ENCODE data around the gene LRRC7. TPM values are rescaled to one million over a fixed set of nuclear protein-coding genes. Genes with fewer than 3 reads are reported as not detected.

LRRC7 gene
- total and polyA plus RNA-seq, 2 of the 13 experiments (the other 11 are each of a cell fraction or from before 2014, with no cell fraction given), result not detected

DNA sequence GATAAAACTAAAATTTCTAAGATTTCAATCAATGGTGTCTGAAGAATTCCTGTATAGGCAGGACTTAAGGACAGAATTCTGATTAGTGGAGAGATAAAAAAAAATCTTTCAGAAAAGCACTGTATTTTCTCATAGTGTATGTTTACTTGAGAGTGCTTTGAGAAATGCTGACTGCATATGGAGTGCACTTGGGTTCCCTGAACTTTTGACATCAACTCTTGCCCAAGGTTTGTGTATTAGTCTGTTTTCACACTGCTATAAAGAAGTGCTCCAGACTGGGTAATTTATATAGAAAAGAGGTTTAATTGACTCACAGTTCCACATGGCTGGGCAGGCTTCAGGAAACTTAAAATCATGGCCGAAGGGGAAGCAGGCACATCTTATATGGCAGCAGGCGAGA lies 362.7 kb downstream of the LRRC7 start:
- Histone ChIP-seq H3K79me2 (ENCODE audit: insufficient read depth, low read length) (no peaks in the 10 kb centered on the region), H2AFZ (ENCODE audit: low read length) (no peak overlapping the region), H3K36me3 (replicated peaks in 1 of 2; ENCODE audit: control insufficient read depth in 1 of 2, insufficient read depth in 2 of 2, low read length in 2 of 2) (no peaks in the 10 kb centered on the region), H3K9me3 (ENCODE audit: low read length) (no peaks in the 10 kb centered on the region), H3K27me3 (ENCODE audit: control insufficient read depth in 1 of 2, insufficient read depth in 2 of 2, low read length in 2 of 2) (no peaks in the 10 kb centered on the region), H3K4me2 (ENCODE audit: low read depth, low read length) (no peak overlapping the region), H3K9ac (ENCODE audit: insufficient read depth, low read depth, low read length) (no peak overlapping the region), H3K4me3 (replicated peaks in 1 of 3; ENCODE audit: insufficient read depth in 1 of 3, low read depth in 2 of 3, low read length in 3 of 3) (no peak overlapping the region), H4K20me1 (ENCODE audit: insufficient read depth, low read length) (no peaks in the 10 kb centered on the region), H3K27ac (ENCODE audit: extremely low read length, insufficient read depth, low read length) (no peak overlapping the region), H3K4me1 (ENCODE audit: insufficient read depth, low read length) (no peaks in the 10 kb centered on the region)
- ATAC-seq, result no peak
- POLR2A ChIA-PET, result no interaction called here
- no TSS peak for BruUV-seq (replicated peaks)
- DNase-seq (ENCODE audit: low spot score), result no peak
- no peak for TF ChIP-seq GZF1 (CRISPR knock-in tag; IDR thresholded peaks at IDR 0.05)
- TF ChIP-seq KDM3A (CRISPR knock-in tag; IDR thresholded peaks at IDR 0.05; ENCODE audit: low read depth), result no peak
- WGBS (ENCODE audit: low lambda C conversion rate), result 8% methylated on average over 2 of the region's 2 CpGs
- intact Hi-C loops (cut with micrococcal nuclease; ENCODE audit: unreplicated experiment) (loop anchor here (5.0 kb wide), 1 partner anchor 997 kb away; no protein-coding TSS in a partner anchor), in situ Hi-C loops (cut with HindIII; ENCODE audit: extremely low pct_ligation_motif_present, low pct_unique_long_range_greater_than_20kb) (no loop called here)
- CTCF ChIA-PET (ENCODE audit: low intra/inter-chr PET ratio, low total read pairs), result no interaction called here
- no peak for FAIRE-seq

GRCh38 chr1:69932760-69933159 lies 365.0 kb downstream of the LRRC7 start:
- 20% methylated on average over 3 of the region's 3 CpGs for WGBS (ENCODE audit: low lambda C conversion rate)
- TF ChIP-seq PRMT3 (CRISPR knock-in tag; IDR thresholded peaks at IDR 0.05; ENCODE audit: borderline replicate concordance, low read depth), result no peak
- no peak for TF ChIP-seq ZSCAN21 (CRISPR knock-in tag; IDR thresholded peaks at IDR 0.05; ENCODE audit: borderline replicate concordance)
- no peak for TF ChIP-seq MXD4 (CRISPR knock-in tag; IDR thresholded peaks at IDR 0.05)
- no peak for TF ChIP-seq GATAD1 (CRISPR knock-in tag; IDR thresholded peaks at IDR 0.05)
- TF ChIP-seq ZNF124 (CRISPR knock-in tag; IDR thresholded peaks at IDR 0.05), result no peak
- TF ChIP-seq ZNF256 (CRISPR knock-in tag; conservative IDR thresholded peaks at IDR 0.05), result no peak
- TF ChIP-seq HDAC1 (CRISPR knock-in tag; IDR thresholded peaks at IDR 0.05), result no peak
- TF ChIP-seq, protein P1, sequence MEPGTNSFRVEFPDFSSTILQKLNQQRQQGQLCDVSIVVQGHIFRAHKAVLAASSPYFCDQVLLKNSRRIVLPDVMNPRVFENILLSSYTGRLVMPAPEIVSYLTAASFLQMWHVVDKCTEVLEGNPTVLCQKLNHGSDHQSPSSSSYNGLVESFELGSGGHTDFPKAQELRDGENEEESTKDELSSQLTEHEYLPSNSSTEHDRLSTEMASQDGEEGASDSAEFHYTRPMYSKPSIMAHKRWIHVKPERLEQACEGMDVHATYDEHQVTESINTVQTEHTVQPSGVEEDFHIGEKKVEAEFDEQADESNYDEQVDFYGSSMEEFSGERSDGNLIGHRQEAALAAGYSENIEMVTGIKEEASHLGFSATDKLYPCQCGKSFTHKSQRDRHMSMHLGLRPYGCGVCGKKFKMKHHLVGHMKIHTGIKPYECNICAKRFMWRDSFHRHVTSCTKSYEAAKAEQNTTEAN (CRISPR knock-in tag; conservative IDR thresholded peaks at IDR 0.05), result no peak
- no peak for TF ChIP-seq ZNF770 (CRISPR knock-in tag; IDR thresholded peaks at IDR 0.05)
- no peak for TF ChIP-seq SKIL (CRISPR knock-in tag; IDR thresholded peaks at IDR 0.05; ENCODE audit: borderline replicate concordance)

More at GRCh38 chr1:69932760-69933159, 365.0 kb downstream of the LRRC7 start:
- in situ Hi-C loops (cut with HindIII; ENCODE audit: extremely low pct_ligation_motif_present, low pct_unique_long_range_greater_than_20kb) (no loop called here), intact Hi-C loops (cut with micrococcal nuclease; ENCODE audit: unreplicated experiment) (loop anchor here (5.0 kb wide), 1 partner anchor 995 kb away; no protein-coding TSS in a partner anchor)
- Histone ChIP-seq H3K27me3 (ENCODE audit: control insufficient read depth in 1 of 2, insufficient read depth in 2 of 2, low read length in 2 of 2) (no peaks in the 10 kb centered on the region), H3K9ac (ENCODE audit: insufficient read depth, low read depth, low read length) (no peak overlapping the region), H3K27ac (ENCODE audit: extremely low read length, insufficient read depth, low read length) (no peak overlapping the region), H3K4me2 (ENCODE audit: low read depth, low read length) (no peak overlapping the region), H3K9me3 (ENCODE audit: low read length) (no peaks in the 10 kb centered on the region), H3K4me3 (replicated peaks in 1 of 3; ENCODE audit: insufficient read depth in 1 of 3, low read depth in 2 of 3, low read length in 3 of 3) (no peak overlapping the region), H2AFZ (ENCODE audit: low read length) (no peak overlapping the region), H4K20me1 (ENCODE audit: insufficient read depth, low read length) (no peaks in the 10 kb centered on the region), H3K4me1 (ENCODE audit: insufficient read depth, low read length) (no peaks in the 10 kb centered on the region), H3K36me3 (replicated peaks in 1 of 2; ENCODE audit: control insufficient read depth in 1 of 2, insufficient read depth in 2 of 2, low read length in 2 of 2) (no peaks in the 10 kb centered on the region), H3K79me2 (ENCODE audit: insufficient read depth, low read length) (no peaks in the 10 kb centered on the region)
- ChIA-PET POLR2A (no interaction called here), CTCF (ENCODE audit: low intra/inter-chr PET ratio, low total read pairs) (no interaction called here)
- DNase-seq (ENCODE audit: low spot score), result no peak
- BruUV-seq (replicated peaks), result no TSS peak
- FAIRE-seq, result no peak
- no peak for ATAC-seq

All from HepG2 (cell line).